Epithelial cell of esophagus (primary cell): Measurements from ENCODE around the gene TAF1B.

Source experiments
- DNase-seq: peaks from one replicate; pipeline ENCODE4 v3.0.0; 2010; ENCODE audit warnings: low read depth
- H3K4me3 ChIP-seq: 2 replicates; pipeline ENCODE4 v1.5.1; 2011; ENCODE audit warnings: mild to moderate bottlenecking, low read length, control low read depth
- TF ChIP-seq, protein P1 (sequence below): IDR thresholded peaks from 2 replicates; pipeline ENCODE4 v1.5.1; 2011; ENCODE audit warnings: low read depth, mild to moderate bottlenecking, low read length, control low read depth, inconsistent platforms; ENCODE audit not compliant: insufficient read depth; ENCODE audit errors: missing control alignments

TAF1B gene

DNA sequence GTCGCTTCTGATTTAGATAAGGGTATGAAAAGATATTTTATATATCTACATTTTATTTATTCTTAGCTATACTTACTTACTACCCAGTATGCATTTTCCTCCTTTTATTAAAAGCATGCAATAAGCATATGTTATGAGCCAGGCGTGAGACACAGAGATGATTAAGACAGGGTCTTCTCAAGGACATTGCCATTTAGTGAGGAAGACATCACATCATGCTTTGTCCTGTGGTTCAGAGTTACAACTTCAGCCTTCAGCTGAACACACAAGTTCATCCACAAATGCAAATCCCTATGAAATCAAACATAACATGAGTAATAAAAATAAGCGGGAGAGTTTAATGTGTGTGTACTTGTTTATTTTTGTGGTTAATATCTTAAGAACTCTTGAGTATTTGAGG is 138.4 kb downstream of the TAF1B start:
- no peak for DNase-seq
- TF ChIP-seq, protein P1, sequence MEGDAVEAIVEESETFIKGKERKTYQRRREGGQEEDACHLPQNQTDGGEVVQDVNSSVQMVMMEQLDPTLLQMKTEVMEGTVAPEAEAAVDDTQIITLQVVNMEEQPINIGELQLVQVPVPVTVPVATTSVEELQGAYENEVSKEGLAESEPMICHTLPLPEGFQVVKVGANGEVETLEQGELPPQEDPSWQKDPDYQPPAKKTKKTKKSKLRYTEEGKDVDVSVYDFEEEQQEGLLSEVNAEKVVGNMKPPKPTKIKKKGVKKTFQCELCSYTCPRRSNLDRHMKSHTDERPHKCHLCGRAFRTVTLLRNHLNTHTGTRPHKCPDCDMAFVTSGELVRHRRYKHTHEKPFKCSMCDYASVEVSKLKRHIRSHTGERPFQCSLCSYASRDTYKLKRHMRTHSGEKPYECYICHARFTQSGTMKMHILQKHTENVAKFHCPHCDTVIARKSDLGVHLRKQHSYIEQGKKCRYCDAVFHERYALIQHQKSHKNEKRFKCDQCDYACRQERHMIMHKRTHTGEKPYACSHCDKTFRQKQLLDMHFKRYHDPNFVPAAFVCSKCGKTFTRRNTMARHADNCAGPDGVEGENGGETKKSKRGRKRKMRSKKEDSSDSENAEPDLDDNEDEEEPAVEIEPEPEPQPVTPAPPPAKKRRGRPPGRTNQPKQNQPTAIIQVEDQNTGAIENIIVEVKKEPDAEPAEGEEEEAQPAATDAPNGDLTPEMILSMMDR, result no peak
- H3K4me3 ChIP-seq, result no peak overlapping the region

DNA sequence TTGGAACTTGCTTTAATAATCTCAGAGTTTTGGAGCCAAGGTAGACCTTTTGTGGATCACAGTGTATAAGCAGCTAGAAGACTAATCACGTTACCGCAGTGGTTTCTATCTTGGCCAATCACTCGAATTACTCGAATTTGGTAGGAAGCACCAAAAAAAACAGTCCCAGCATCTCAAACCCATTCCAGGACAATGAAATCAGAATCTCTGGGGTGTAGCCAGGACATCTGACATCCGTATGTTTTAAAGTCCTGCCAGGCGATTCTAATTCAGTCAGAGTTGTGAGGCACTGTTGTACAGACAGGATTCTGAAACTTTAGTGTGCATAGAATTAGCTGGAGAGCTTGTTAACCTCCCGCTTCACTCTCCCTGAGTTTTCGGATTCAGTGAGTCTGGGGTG is 139.0 kb downstream of the TAF1B start:
- DNase-seq, result no peak
- no peak overlapping the region for H3K4me3 ChIP-seq
- TF ChIP-seq, protein P1, result no peak

DNA sequence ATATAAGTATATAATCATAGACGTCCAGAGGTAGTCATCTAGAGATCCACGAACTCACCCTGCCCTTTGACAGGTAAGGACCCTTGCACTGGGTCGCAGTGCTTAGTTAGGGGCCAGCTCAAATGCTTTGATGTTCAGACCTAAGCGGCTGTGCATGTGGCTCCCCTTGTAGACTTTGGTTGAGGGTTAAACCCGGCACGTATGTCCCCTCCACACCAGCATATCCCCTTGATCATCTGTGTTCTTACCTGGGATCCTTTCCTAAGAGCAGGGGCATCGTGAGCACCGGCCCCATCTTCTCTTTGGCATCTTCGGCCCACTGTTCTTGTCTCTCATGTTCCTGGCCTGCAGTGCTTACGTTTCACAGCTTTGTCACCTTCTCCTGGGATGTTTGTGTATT is 139.6 kb downstream of the TAF1B start:
- no peak for DNase-seq
- TF ChIP-seq, protein P1, result no peak

DNA sequence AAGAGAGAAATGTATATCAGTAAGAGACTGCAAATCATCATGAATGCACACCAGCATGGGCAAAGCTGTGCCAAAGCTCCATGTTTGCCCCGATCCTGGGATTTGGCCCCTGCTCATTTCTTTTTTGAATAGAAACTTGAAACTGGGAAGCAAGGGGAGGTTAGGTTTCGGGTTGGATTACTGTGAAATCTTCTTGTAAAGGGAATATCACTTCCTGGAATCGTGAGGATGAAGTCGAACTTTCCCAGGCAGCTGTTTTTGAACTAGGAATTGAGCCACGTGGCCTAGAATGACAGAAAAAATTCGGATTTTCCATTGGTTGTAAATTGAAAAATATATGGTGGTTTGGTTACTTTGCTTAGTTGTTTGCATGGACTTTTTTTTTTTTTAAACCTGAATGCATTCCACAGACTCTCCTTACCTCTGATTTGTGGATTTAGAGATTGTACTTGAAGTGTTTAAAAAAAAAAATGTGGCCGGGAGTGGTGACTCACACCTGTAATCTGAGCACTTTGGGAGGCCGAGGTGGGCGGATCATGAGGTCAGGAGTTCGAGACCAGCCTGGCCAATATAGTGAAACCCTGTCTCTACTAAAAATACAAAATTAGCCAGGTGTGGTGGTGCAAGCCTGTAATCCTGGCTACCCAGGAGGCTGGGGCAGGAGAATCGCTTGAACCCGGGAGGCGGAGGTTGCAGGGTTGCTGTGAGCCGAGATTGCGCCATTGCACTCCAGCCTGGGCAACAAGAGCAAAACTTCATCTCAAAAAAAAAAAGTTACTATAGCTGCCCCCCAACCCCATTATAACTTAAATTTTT is 140.3 kb downstream of the TAF1B start:
- no peak overlapping the region for H3K4me3 ChIP-seq
- DNase-seq, result no peak
- TF ChIP-seq, protein P1, result no peak

More for the DNA sequence above, 139.6 kb downstream of the TAF1B start:
- H3K4me3 ChIP-seq, result no peak overlapping the region
